Left colon (tissue), 2 donors: ENCODE data around the gene DAG1. TPM values are rescaled to one million over a fixed set of nuclear protein-coding genes. Genes with fewer than 3 reads are reported as not detected.

Source experiments
- ATAC-seq: fragments of 200-7000 bp; cut with Tn5 transposase; one replicate; pipeline ENCODE4 v1.9.1; 2020; ENCODE audit warnings: mild to moderate bottlenecking, moderate library complexity
- DNase-seq, 2 donors: peaks; one replicate each; pipeline ENCODE4 v3.0.0-alpha.2; 2020
- intact Hi-C, 2 donors: fragments of 100-400 bp; cut with DNase I in 1 of 2; cut with micrococcal nuclease in 1 of 2; formaldehyde crosslinking; loops; one replicate each; pipeline versions ENCODE4 v1.11.2 to v1.14.0; 2022; cut with DNase I, micrococcal nuclease
- long read RNA-seq: library from polyadenylated mRNA; unstranded; transcript quantifications from one replicate; pipeline ENCODE4 v2.0.0, GENCODE V29; 2021
- total RNA-seq, 2 donors: library from RNA; stranded (reverse); fragmentation: NEBNext Ultra II Directional; extraction: Animal tissue kit (Norgen Biotek cat#: 25700); gene quantifications; one replicate each; pipeline ENCODE4 v1.2.1, GENCODE V29; 2021
- donor health status: DM: no; HTN: no; CAD: no.
- donor health status: DM: yes; HTN: yes; CAD: no.

The DAG1 gene
- 100 to 1,000 TPM in 1 of 2 donors, 10 to 100 TPM in 1; 88.3 to 107 TPM for total RNA-seq
- long read RNA-seq, full-length matches to known transcripts, result 3 of 24 reads
- long read RNA-seq, partial matches to known transcripts, result 0 of 24 reads
- long read RNA-seq, other reads (novel, unspliced or antisense), result 21 of 24 reads

DNA sequence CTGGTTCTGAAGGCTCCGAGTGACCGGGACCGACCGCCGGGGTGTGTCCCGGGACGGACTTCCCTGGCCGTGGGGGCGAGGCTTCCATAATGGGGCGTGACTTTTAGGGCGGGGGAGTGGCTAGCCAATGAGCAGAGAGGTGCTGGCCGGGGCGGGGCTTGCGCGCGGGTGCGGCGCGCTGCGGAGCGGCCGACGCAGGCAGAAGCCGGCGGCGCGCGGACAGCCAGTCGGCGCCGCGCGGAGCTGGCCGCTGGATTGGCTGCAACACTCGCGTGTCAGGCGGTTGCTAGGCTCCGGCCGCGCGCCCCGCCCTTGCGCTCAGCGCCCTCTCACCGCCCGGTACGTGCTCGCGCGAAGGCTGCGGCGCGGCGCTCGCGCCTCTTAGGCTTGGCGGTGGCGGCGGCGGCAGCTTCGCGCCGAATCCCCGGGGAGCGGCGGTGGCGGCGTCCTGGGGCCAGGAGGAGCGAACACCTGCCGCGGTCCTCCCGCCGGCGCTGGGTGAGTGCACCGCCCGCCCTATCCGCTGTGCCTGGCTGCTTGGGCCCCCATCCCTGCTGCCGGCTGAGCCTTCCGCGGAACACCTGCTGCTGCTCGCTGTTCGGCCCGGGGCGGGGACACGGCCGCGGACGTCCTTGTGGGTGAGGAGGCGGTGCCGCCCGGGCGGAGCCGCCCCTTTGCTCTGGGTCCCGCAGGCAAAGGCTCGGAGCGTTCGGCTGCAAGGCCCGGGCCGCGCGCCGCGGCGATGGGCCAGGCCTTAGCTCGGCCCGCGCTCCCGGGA lies at the start of gene DAG1:
DAG1 (plus strand) TSS at position 332 of the 778 bp plus-strand sequence. CDS start 40,268 bp downstream, outside the sequence.
- peak; percentile 85 for ATAC-seq
- DNase-seq, result peak; percentile 99
- intact Hi-C loops, result no loop called here

DNA sequence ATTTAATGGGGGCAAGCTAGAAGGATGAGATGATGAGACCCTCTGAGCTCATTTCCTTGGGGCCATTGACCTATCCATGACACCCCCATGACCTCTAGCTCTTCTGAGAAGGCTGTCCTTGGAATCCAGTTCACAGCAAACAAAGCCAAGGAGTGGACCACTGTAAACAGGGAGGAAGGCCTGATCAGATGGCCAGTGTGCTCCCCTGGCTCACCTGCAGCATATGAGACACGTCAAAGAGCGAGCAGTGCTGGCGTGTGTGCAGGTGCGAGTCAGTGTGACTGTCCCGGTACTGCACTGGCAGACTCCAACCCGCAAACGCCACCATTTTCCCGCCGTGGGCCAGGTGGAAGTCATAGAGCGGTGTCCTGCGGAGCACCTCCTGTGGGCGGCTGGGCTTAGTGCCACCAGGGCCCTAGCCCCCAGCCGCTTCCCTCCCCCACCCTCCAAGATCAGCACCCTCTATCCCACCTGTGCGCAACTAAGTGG lies 48.1 kb upstream of the DAG1 start:
- intact Hi-C loops, result no loop called here
- ATAC-seq, result peak; percentile 63

DNA sequence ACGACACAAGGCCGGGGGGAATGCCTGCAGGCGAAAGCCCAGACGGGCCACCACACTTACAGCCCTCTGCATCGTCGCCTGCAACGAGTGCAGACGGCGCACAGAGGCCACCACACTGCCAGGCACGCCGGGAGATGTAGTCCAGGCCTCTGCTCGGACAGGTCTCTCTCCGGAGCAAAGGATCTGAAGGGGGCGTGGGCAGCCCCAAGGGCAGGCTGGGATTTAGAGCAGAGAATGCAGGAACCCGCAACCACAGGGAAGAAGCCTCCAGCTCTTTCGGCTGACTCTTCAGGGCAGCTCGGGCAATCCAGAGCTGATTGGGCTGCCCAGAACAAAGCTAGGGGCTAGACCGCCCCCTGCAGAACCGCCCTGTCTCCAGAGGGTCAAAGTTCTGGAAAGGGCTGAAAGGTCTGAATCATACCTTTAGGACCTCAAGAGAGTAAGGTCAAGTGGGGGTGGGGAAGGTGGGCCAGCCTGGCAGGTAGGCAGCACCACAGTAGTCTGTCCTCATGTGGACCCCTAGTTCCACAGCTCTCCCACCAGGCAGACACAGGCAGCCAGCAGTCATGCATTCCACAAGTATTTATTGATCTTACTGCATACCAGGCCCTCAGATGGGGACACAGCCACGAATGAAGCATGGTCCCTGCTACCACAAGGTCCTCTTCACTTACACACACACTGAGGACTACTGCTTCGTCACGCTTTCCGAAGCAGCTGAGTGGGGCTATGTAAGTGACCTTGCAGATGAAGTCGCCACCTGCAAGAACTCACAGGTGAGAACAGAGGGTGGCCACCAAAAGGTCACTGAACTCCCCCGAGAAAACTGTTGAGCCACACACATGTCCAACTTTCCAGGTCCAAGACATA lies 47.5 kb upstream of the DAG1 start, which contains the start of gene AMT:
AMT (minus strand) TSS at position 95 of the 870 bp plus-strand sequence; CDS start at position 72, 23 bp downstream.
- DNase-seq (peak; percentile 64 to 75), ATAC-seq (peak; percentile 93)
- intact Hi-C loops, result no loop called here

More for the DNA sequence above, 48.1 kb upstream of the DAG1 start:
- no peak for DNase-seq

DNA sequence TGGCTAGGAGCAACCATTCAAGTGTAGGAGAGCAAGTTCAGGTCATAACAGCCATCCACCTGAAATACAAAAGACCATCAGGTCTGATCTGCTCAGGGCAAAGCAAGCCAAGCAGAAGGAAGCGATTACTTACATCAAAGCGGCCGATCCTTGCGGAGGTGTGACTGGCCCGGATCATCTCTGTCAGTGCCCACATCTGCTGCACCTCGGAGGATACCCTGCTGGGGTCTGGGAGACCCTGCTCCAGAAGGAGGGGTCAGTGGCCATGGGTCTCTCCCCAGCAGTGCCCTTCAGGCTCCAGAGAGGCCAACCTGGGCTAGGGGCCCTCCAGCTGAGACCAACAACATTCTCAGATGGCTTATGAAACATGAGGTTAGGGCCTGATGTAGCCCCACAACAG lies 45.3 kb upstream of the DAG1 start:
- DNase-seq (no peak), ATAC-seq (no peak)
- intact Hi-C loops, result no loop called here

DNA sequence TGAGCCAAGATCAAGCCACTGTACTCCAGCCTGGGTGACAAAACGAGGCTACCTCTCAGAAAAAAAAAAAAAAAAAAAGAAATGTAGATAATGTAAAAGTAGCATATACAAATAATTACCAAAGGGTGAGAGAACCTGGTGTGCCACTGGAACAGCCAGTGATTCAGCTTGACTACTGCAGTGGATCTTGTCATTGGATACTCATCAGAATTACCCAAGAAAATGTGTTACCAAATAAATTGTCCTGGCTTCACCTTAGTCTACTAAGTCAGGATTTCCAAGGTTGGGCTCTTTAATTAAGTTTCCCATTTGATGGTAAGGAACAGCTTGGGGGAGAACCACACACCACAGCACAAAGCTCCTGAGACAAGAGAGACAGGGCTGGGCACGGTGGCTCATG lies 42.5 kb upstream of the DAG1 start:
- DNase-seq (no peak), ATAC-seq (no peak)
- intact Hi-C loops, result no loop called here

DNA sequence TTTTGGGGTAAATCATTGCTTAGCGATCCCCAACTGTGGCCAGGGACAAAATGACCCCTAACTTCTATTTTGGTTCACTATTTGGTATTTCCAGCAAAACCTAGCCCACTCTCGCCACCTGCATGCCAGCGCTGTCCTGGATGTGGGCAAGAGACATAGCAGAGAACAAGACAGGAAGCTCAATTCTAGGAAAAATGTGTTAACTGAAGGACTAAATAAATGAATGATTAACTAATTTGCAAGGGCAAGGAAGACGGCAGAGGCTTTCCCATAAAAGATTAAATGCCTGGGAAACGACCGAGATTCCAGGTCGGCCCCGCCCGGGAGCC lies 41.4 kb upstream of the DAG1 start:
- DNase-seq, result no peak
- intact Hi-C loops, result no loop called here
- ATAC-seq, result no peak

DNA sequence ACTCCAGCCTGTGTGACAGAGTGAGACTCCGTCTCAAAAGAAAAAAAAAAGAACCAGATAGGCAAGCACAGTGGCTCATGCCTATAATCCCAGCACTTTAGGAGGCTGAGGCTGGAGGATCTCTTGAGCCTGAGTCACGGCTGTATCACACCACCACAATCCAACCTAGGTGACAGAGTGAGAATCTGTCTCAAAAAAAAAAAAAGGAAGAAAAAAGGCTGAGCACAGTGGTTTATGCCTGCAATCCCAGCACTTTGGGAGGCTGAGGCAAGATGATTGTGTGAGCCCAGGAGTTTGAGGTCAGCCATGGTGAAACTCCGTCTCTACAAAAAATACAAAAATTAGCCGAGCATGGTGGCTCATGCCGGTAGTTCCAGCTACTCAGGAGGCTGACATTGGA lies 35.3 kb upstream of the DAG1 start:
- ATAC-seq (no peak), DNase-seq (no peak)
- intact Hi-C loops, result no loop called here

DNA sequence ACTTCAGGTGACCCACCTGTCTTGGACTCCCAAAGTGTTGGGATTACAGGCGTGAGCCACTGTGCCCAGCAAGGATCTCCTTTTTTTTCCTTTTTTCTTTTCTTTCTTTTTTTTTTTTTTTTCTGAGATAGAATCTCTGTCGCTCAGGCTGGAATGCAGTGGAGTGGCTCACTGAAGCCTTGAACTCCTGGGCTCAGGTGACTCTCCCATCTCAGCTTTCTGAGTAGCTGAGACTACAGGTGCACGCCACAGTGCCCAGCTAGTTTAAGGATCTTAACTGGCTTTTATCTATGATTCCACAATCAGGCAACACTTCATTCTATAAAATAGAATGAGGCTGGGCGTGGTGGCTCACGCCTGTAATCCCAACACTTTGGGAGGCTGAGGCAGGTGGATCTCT lies 24.7 kb upstream of the DAG1 start:
- ATAC-seq (no peak), DNase-seq (no peak)
- intact Hi-C loops, result loop anchor here in 1 of 2 donors (5.0 to 10.0 kb wide), 2 partner anchors 111 to 273 kb away; partner anchors contain the start of gene KLHDC8B

DNA sequence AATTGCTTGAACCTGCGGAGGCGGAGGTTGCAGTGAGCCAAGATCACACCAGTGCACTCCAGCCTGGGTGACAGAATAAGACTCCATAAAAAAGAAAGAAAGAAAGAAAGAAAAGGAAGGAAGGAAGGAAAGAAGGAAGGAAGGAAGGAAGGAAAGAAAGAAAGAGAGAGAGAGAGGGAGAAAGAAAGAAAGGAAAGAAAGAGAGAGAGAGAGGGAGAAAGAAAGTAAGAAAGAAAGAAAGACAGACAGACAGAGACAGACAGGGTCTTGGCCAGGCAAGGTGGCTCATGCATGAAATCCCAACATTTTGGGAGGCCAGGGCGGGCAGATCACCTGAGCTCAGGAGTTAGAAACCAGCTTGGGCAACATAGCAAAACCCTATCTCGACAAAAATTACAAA lies 16.4 kb upstream of the DAG1 start:
- no peak for ATAC-seq
- intact Hi-C loops, result no loop called here
- no peak for DNase-seq

DNA sequence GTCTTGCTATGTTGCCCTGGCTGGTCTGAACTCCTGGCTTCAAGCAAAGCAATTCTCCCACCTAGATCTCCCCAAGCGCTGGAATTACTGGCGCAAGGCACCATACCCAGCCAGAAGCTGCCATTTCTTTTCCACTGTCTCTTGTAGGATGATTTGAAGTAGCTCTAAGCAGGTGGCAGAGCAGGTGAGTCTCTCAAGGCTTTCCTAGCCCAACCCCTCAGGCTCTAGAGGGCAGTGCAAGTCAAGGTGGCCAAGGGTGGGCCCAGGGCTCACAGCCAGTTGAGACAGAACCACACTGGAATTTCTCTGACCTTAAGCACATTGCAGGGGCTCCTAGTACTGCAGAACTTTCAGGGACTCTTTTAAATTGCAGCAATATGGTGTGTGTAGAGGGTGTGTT lies 15.6 kb upstream of the DAG1 start:
- DNase-seq, result no peak
- intact Hi-C loops, result no loop called here
- peak; percentile 78 for ATAC-seq

DNA sequence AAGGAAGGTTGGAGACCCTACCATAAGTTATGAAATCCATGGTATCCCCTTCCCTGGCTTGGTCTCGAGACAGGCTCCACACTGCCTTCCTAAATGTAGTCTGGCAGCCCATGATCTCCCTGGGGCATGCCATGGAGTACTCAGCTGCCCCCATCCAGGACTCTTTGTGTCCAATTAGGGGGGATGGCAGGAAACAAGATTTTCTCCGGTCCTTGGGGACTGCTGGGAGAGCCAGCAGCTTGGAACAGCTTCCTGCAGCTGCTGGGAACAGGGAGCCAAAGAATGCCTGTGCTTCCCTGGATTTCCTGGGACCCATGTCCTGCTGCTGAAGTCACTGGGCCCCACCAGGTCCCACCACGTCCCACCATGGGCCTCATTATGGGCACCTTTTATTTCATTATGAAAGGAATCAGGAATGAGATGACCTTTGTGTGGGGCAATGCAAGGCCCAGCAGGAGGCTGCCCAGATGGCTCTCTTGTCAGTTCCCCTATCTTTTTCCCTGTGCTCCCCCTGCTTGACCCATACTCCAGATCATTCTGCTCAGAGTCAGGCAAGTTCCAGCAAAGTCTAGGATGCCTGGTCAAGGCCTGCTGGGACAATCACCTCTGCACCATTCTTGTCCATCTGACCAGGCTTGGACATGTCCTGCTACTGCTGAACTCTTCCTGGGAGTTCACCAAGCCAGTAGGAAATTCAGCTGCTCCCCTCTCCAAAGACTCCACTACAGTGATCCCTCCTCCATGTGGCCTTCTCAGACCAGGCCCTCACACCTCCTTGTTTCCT lies 15.0 kb upstream of the DAG1 start:
- intact Hi-C loops, result no loop called here
- DNase-seq (no peak), ATAC-seq (no peak)

DNA sequence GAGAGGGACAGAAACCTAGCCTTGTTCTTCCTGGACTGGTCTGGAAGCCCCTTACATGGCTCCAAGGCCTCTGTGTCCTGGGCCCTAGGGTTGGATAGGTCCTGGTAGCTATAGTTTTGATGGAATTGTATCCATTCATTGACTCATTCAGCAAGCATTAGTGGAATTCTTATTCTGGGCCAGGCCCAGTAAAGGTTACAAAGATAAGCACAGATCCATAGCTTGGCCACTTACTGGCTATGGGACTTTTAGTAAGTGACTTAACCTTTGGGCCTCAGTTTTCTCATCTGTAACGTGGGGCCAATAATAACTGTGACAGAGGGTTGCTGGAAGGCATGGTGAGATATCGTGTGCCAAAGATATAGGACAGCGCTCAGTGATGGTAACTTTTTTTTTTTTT lies 13.6 kb upstream of the DAG1 start:
- ATAC-seq (no peak), DNase-seq (no peak)

DNA sequence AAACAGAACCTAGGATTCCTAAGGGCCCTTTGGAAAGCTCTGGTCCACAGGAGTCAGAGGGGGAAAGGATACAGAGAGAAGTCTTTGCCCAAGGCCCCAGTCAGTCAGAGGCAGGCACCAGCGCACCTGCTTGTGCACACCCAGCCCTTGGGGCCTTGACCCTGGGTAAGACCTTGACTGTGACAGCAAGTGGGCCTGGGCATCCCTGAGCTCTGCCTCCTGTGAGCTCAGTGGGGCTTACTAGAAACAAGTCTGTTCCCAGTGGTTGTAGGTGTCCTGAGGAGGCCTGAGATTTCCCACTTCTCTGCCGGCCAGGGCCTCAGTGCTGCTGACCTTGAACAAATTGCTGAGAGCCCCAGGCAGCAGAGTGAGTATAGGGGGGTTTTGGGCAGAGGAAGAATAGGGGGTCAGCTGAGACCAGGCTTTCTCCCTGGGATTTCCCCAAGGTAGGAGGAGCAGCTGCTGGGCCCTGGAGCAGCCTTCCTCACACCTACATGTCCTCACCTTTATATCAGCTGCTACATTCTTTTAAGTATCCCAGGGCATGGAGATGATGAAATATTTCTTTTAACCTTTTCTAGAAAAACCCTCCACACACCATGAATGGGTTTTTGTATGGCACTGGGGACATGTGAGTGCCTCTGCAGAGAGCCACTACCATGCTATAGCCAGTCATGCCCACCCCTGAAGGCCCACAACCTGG lies 9.7 kb upstream of the DAG1 start:
- intact Hi-C loops, result no loop called here
- ATAC-seq (no peak), DNase-seq (no peak)

More for the DNA sequence above, 13.6 kb upstream of the DAG1 start:
- intact Hi-C loops, result no loop called here

DNA sequence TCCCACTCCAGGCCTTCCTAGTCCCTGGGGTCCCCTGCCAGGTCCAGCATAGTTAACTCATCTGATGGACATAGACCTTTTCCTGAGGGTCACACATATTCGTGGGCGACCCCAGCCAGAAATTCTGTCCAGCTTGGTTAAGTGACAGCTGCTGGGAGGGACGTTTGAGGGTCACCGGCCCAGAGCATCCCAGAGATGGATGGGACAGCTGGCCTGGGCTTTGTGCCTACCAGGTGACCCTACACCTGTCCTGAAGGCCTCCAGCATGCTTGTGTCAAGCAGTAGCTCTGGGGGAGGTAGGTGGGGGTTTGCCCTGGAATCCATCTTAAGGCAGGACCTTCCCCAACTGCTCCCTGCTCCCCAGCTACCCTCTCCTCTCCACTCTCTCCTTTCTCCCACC lies 9.1 kb upstream of the DAG1 start:
- DNase-seq (no peak), ATAC-seq (no peak)
- intact Hi-C loops, result no loop called here

DNA sequence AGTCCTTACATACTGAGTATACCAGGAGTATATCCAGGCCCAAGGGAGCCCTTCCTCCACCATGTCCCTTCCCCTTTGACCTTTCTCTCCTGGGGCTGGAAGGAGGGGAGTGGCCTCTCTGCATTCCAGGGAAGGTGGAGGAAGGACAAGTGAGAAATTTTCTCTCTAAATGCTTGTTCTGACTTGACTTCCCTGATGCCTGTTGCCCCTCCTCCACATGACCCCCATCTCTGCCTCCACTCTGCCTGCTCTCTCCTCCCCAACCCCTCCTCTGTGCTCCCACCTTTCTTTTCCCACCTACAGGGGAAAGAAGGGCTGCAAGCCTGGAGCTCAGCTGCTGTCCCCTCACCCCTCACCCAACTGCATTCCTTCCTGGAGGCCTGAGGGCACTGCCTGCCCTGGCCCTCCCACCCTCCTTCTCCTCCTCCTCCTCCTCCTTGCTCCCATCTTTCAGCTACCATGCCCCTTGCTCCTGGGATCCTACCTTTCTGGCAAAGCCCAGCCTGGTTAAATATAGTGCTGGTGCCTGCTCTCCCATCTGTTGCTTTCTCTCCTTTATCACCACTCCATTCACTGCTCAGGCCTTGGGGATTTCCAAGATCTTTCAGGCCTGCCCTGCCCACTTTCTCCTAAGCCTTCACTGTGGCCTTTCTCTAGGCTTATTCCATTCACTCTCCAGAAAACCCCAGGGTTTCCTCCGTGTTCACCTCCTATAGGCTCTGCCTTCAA lies 8.5 kb upstream of the DAG1 start:
- intact Hi-C loops, result no loop called here
- ATAC-seq (peak; percentile 55), DNase-seq (no peak)

DNA sequence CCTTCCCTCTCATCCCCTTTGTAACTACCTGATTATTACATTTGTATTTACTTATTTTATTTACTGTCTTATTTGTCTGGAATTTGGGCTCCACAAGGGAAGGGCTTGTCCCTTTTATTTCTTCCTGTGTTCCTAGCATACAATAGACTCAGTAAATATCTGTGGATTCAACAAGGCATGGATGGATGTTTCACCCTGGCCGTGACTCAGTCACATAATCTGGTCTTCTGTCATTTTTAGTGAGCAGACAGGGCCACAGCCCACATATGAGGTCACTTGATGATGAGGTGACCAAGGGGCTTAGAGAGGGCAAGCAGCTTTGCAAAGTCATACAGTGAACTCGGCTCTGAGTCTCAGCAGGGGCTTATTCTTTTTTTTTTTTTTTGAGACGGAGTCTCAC lies 7.8 kb upstream of the DAG1 start:
- DNase-seq, result no peak
- no peak for ATAC-seq
- intact Hi-C loops, result no loop called here

DNA sequence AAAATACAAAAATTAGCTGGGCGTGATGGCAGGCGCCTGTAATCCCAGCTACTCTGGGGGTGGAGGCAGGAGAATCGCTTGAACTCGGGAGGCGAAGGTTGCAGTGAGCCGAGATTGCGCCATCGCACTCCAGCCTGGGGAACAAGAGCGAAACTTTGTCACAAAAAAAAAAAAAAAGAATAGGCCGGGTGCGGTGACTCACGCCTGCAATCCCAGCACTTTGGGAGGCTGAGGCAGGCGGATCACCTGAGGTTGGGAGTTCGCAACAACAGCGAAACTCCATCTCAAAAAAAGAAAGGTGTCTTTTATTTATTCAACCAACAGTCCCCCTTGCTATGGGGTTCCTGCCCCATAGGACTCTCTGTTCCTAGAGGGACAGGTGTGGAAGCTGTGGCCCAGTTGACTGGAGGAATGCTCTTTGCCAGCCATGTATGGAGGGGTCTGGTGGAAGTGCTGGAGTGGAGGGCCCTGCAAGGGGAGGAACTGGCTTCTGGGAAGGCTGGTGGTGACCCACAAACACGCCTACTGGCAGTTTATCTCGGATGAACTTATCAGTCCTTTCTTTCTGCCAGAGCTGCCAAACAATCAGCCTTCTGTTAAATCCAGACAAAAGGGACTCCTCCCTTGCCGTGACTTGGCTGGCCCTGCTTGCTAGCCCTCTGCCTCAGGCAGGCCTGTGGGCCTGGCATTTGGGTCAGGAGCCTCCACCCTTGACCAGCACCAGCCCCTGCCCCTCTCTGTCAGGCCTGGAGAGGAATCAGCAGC lies 4.6 kb upstream of the DAG1 start:
- DNase-seq (no peak), ATAC-seq (no peak)
- intact Hi-C loops, result no loop called here
